HG03460 (cell line): ENCODE data around the gene SUFU.

Experiments
- ATAC-seq: cut with Tn5 transposase; IDR thresholded peaks from one replicate; pipeline ENCODE4 v1.9.1; 2021; ENCODE audit not compliant: unreplicated experiment

Gene SUFU

GRCh38 chr10:102668326-102669107 lies 164.7 kb downstream of the SUFU start:
- ATAC-seq = no peak

GRCh38 chr10:102669206-102670064 lies 165.7 kb downstream of the SUFU start:
- no peak for ATAC-seq

- no peak for ATAC-seq
Measured at GRCh38 chr10:102670065-102670670, 166.4 kb downstream of the SUFU start.

DNA sequence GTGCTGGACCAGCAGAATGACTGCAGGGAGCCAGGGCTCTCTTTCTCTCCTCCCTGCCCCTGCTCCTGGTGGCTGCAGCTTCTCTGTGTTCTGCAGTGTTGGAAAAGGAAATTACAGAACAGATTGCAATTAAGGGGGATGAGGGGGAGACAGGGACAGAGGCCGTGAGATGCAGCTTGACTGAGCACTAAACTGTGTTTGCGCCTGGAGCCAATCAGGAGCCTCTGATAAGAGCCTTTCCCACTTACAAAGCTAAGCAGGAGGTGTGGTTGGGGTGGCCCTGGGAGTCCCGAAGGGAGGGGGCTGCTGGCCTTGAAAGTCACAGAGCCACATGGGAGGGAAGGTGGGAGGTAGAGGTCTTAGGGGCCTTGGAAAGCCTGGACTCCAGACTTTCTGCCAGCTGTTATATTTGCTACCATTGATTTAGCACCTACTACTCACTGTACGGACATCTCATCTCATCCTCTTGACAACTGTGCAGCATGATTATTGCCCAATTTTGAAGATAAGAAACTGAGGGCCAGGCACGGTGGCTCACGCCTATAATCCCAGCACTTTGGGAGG lies 167.2 kb downstream of the SUFU start:
- ATAC-seq = no peak

DNA sequence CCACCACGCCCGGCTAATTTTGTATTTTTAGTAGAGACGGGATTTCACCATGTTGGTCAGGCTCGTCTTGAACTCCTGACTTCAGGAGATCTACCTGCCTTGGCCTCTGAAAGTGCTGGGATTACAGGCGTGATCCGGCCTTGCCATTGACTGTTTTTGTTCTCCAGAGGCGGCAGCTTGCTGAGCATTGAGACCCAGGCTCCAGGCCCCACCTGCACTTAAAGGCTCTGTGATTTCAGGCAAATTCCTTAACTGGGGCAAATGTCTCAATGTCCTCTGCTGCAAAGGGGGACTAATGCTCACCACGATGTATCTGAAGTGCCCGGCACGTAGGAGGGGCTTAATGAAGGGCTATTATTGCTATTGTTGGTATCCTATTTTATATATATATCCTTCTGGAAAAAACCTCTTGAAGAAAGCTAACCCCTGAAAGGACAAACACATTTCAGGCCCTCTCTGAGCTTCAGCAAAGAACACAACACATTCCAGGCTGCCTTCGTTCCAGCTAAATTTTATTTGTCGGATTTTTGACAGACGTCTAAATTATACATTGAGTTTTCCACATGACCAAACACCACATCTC lies 169.6 kb downstream of the SUFU start:
- ATAC-seq = no peak

DNA sequence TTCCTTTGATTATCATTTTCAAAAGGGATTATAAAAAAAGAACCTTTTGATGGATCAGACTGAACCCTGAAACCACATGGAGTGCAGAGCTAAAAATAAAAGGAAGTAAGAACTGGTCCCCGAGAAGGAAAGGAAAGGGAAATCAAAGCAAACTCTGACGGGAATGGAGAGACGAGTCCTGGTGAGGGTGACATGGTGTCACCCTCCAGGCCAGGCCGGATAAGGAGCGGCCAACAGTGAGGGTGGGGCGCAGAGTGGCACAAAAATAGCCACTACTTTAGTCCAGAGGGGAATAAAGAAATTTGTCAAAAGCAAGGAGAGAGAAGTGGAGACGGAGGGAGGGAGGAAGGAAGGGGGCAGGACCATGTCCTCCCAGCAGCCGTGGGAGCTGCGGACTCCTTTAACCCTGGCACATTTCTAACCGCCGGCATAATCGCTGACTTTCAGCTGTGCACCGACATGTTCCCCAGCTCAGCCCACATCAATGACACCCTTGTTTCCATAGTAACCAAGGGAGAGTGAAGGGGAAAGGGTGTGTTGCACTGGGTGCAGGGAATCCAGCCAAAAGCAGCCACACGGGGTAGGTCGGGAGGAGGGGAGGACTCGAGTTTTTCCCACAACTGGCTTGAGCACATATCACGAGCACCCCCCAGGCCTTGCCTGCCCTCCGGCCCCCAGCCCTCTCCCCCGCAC lies 170.2 kb downstream of the SUFU start:
- no peak for ATAC-seq

DNA sequence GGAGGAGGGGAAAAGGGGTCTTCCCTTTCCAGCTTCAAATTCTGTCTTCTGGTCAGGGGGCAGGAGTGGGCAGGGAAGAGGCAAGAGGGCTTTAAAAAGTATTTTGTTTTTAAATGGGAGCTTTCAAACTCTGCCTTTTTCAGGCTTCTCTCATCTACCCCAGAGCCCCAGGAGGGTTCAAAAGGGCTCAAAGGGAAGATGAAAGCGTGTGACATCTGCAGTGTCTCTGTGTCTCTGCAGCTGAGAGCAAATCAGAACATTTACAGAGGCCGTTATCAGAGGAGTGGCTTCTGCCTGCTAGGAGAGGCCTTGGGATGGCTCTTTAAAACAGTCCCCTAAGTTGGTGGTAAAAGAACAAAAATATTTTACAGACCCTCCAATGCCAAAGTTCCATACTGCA lies 170.8 kb downstream of the SUFU start:
- ATAC-seq = no peak

DNA sequence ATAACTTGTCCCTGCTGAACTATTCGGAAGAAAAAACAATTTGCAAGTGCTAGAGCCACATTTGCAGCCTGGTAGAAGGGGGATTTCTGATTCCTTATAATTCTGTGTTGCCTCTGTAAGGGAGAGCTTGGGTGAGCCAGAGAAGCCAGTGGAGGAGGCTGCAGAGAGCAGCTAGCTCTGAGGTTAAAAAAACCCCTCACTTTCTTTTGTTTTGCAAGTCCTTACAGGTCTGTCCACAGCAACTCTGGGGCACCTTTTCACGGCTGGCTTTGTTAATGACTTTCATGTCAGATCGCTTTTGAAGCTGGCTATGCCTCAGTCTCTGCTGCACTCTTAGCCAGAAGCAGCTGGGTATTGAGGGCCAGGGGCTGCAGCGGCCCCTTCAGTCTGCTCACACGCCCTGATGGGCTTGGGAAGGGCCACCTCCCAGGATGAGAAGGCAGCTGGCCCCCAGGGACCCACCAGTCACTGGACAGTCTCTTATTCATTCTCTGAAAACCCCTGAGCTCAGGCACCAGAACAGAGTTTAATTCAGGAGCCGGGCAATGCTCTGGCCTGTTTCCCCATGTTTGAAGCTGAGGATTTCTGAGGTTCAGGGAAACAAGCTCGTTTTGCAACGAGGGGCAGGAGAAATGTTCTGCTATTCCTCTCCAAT lies 171.4 kb downstream of the SUFU start:
- ATAC-seq = no peak

DNA sequence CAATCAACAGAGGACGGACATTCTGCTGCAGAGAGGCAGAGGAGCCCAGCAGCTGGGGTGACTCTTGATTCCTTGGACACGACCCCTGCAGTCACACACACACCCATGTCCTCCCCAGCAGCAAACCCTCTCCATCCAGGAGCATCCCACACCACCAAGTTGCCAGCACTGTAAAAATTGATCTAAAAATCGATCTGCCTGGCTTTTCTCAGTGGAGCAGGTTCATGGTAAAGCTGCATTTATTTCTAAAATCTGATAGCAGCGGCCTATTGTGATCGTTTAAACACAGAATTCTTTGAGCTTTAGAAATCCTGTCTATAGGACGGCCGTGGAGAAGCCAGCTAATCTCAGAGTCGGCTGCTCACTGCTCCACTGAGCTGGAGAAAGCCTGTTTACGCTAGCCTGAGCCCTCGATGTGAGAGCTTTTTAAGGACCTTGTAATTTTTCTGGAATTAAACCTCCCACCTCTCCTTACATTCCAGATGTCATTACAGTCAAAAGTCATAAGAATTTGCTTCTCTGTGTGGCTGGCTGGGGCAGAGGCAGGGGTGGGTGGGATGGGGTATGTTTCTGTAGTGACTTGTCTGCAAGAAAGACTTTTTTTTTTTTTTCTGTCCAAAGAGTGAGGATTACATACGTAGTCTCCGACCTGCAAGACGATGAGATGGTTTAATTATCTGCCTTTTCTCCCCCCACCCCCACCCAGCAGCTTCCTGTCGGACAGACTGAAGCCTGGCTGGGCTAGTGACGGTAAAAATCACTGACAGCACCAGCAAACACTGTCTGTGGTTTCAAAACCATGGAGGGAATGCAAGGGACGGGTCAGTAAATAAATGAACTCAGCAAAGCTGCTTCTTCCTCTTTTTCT lies 172.1 kb downstream of the SUFU start:
- peak; percentile 42 for ATAC-seq

- no peak for ATAC-seq
Measured at GRCh38 chr10:102676534-102677315, 173.0 kb downstream of the SUFU start.

- no peak for ATAC-seq
Measured at GRCh38 chr10:102677331-102678067, 173.7 kb downstream of the SUFU start.

- ATAC-seq = no peak
Measured at GRCh38 chr10:102678068-102678400, 174.3 kb downstream of the SUFU start.

DNA sequence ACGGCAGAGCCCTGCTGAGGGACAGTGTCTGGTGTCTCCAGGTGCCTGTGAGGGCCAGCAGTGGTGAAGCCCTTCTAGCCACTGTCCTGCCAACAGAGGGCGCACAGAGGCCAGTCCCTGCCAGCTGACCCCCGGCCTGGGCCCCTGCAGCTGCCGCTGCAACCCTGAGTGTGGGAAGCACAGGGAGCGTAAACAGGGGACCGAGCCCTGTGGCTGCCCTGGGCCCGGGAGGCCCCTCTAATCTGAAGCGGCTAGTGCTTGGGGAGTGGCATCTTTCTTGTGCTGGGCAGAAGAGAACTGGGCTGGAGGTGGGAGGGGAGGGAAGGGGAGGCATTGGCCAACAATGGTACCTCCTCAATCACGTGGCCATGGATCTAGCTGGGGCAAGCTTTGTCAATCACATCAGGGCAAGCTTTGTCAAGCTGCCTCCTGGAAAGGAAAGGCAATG lies 175.1 kb downstream of the SUFU start:
- ATAC-seq = no peak

DNA sequence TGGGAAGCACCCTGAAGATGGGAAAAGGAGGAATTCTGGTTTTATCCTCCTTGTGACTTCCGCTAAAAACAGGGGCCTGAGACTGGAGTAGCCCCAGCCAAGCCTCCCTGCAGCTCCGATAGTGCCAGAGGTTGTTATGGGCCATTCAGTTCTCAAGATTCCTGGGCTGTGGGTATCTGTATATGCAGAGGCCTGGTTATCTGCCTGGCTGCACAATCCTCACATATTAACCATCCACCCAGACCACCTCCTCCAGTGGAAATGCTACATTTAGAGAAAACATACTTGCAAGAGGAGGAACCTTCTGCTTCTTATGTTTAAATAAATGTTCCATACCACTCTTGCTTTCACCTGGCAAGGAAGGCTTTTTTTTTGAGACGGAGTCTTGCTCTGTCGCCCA lies 175.8 kb downstream of the SUFU start:
- ATAC-seq = no peak

GRCh38 chr10:102681696-102682095 lies 177.9 kb downstream of the SUFU start:
- no peak for ATAC-seq

GRCh38 chr10:102682416-102682815 lies 178.6 kb downstream of the SUFU start:
- no peak for ATAC-seq

- ATAC-seq = no peak
Measured at GRCh38 chr10:102682981-102683380, 179.2 kb downstream of the SUFU start.
